ENCODE measurements around the gene DBF4B.
"Not testable (repeated sequence)": the region's sequence is repeated elsewhere in the genome, so short reads cannot be mapped to it uniquely, and the experiment has no call there.

DBF4B gene

DNA sequence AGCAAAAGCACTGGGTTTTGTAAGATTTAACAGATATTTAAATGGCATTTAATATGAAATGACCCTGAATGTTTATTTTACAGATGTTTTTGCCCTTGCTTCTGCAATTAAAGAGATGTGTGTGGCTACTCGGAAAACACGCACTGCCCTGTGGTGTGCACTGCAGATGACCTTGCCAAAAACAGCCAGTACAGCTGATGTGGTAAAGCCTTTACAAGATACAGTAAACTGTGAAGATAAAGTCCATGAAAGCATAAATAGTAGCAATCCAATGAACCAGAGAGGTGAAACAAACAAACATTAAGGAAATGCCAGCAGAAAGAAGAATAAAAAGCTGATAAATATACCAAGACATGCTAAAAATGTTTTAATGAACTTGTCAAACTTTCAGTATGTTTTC lies 34.6 kb upstream of the DBF4B start:
- no peak for DNase-seq (ENCODE audit: low read depth)
- H3K4me3 ChIP-seq (ENCODE audit: control insufficient read depth, low read depth, low read length): no peak overlapping the region
- TF ChIP-seq, protein P1, sequence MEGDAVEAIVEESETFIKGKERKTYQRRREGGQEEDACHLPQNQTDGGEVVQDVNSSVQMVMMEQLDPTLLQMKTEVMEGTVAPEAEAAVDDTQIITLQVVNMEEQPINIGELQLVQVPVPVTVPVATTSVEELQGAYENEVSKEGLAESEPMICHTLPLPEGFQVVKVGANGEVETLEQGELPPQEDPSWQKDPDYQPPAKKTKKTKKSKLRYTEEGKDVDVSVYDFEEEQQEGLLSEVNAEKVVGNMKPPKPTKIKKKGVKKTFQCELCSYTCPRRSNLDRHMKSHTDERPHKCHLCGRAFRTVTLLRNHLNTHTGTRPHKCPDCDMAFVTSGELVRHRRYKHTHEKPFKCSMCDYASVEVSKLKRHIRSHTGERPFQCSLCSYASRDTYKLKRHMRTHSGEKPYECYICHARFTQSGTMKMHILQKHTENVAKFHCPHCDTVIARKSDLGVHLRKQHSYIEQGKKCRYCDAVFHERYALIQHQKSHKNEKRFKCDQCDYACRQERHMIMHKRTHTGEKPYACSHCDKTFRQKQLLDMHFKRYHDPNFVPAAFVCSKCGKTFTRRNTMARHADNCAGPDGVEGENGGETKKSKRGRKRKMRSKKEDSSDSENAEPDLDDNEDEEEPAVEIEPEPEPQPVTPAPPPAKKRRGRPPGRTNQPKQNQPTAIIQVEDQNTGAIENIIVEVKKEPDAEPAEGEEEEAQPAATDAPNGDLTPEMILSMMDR (conservative IDR thresholded peaks at IDR 0.05; ENCODE audit: control insufficient read depth, insufficient read depth, low read depth, low read length): no peak

DNA sequence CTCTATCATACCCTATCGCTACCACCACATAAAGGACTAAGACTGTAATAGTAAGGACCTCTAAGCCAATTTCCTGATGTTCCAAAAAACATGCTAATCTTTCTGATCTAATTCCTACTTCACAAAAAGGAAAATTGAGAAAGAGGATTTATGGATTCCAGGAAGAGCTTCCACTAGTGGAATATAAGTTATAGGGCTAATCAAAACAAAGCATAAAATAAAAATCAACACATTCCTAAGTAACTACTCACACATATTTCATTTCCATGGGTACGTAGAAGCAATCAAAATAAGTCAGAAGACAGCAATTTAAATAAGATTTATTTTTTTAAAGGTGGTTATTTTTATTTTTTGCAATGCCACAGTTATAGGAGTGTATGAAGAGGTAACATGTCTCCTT lies 31.3 kb upstream of the DBF4B start:
- DNase-seq (ENCODE audit: low read depth): peak; percentile 12
- H3K4me3 ChIP-seq (ENCODE audit: control insufficient read depth, low read depth, low read length): no peak overlapping the region
- TF ChIP-seq, protein P1 (conservative IDR thresholded peaks at IDR 0.05; ENCODE audit: control insufficient read depth, insufficient read depth, low read depth, low read length): no peak

DNA sequence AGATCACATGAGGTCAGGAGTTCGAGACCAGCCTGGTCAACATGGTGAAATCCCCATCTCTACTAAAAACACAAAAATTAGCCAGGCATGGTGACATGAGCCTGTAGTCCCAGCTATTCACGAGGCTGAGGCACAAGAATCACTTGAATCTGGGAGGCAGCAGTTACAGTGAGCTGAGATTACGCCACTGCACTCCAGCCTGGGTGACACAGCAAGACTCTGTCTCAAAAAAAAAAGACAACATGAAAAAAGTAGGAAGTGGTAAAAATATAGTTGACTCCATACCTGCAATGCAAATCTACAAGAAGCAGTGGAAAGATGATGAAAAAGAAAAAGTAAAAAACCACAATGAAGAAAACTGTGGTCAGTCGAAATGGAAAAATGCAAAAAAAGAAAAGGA lies 25.2 kb upstream of the DBF4B start:
- DNase-seq (ENCODE audit: low read depth); H3K4me3 ChIP-seq (ENCODE audit: control insufficient read depth, low read depth, low read length): not testable (repeated sequence)

DNA sequence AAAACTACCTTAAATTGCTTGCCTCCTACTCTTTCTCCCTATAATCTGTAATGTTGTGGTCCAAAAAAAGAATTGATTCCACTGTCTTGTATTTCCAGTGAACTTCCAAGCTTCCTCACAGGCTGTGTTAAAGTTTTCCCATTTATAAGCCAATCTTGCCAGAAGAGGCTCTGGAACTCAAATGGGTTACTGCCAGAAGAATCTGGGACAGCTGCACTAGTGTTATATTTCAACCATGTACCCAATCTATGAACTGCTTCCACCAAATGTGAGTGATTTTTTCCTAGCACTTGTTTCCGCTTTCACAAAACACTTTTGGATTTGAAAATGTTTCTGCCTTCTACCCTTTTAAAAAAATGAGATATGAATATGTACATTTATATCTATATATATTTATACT lies 20.7 kb upstream of the DBF4B start:
- no peak for DNase-seq (ENCODE audit: low read depth)
- TF ChIP-seq, protein P1 (conservative IDR thresholded peaks at IDR 0.05; ENCODE audit: control insufficient read depth, insufficient read depth, low read depth, low read length): no peak
- H3K4me3 ChIP-seq (ENCODE audit: control insufficient read depth, low read depth, low read length): no peak overlapping the region

DNA sequence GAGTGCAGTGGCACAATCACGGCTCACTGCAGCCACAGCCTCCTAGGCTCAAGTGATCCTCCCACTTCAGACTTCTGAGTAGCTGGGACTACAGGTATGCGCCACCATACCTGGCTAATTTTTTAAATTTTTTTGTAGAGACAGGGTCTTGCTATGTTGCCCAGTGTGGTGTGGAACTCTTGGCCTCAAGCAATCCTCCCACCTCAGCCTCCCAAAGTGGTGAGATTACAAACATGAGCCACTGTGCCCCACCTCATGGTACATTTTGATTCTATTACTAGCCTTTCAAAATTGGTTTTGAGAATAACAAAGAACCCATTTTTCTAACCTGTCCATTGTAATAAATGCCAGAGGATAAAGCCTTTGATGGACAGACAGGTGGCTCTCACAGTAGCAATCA lies 20.3 kb upstream of the DBF4B start:
- H3K4me3 ChIP-seq (ENCODE audit: control insufficient read depth, low read depth, low read length): no peak overlapping the region
- TF ChIP-seq, protein P1 (conservative IDR thresholded peaks at IDR 0.05; ENCODE audit: control insufficient read depth, insufficient read depth, low read depth, low read length): no peak
- DNase-seq (ENCODE audit: low read depth): no peak

- peak overlapping the region; percentile 99 for H3K4me3 ChIP-seq (ENCODE audit: control insufficient read depth, low read depth, low read length)
- TF ChIP-seq, protein P1 (conservative IDR thresholded peaks at IDR 0.05; ENCODE audit: control insufficient read depth, insufficient read depth, low read depth, low read length): no peak
- no peak for DNase-seq (ENCODE audit: low read depth)
These were observed 19.6 kb upstream of the DBF4B start for GRCh38 chr17:44688675-44689476.

GRCh38 chr17:44689477-44690217 lies 18.8 kb upstream of the DBF4B start, which contains the start of gene CCDC43:
Gene CCDC43, minus strand, starts transcription at chr17:44689776. Its CDS starts 23 bp downstream, at chr17:44689753.
- TF ChIP-seq, protein P1 (conservative IDR thresholded peaks at IDR 0.05; ENCODE audit: control insufficient read depth, insufficient read depth, low read depth, low read length): no peak
- peak; percentile 95 for DNase-seq (ENCODE audit: low read depth)
- peak within 1 kb of the TSS; percentile 99 for H3K4me3 ChIP-seq (ENCODE audit: control insufficient read depth, low read depth, low read length)

Measured in fibroblast of mammary gland (primary cell).